ENCODE data around the gene CDR2L.

Gene CDR2L

DNA sequence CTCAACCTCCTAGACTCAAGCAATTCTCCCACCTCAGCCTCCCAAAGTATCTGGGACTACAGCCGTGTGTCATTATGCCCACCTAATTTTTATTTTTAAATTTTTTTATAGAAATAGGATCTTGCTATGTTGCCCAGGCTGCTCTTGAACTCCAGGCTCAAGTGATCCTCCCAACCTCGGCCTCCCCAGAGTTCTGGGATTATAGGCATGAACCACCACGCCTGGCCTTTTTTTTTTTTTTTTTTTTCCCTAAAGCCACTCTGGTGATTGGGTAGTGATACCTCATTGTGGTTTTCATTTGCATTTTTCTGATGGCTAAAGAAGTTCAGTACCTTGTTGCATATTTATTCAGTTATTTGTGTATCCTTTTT lies 1.2 kb upstream of the CDR2L start:
- H3K27me3 ChIP-seq (ENCODE audit: control insufficient read depth, low read length): peaks cover 53% of the 10 kb centered on the region
- H3K4me1 ChIP-seq (ENCODE audit: control insufficient read depth, low read length): peaks cover 22% of the 10 kb centered on the region
- no peaks in the 10 kb centered on the region for H3K79me2 ChIP-seq (ENCODE audit: control insufficient read depth, low read length)
- H3K27ac ChIP-seq (ENCODE audit: low read depth, low read length): no peak overlapping the region
- no peaks in the 10 kb centered on the region for H3F3A ChIP-seq (ENCODE audit: control insufficient read depth, insufficient read depth)
- H3K9me2 ChIP-seq (replicated peaks; ENCODE audit: control insufficient read depth, low read length): no peaks in the 10 kb centered on the region
- no peak overlapping the region for H3K4me2 ChIP-seq (ENCODE audit: low read length)
- H3K36me3 ChIP-seq (ENCODE audit: control insufficient read depth, low read length): no peaks in the 10 kb centered on the region
- H3K9me3 ChIP-seq (ENCODE audit: control insufficient read depth, insufficient read depth, low read length): no peaks in the 10 kb centered on the region
- H4K20me1 ChIP-seq (ENCODE audit: control insufficient read depth, insufficient read depth, low read depth, low read length): no peaks in the 10 kb centered on the region
- no peak for TF ChIP-seq EZH2phosphoT487 (IDR thresholded peaks at IDR 0.05; ENCODE audit: borderline replicate concordance, low read length)
- TF ChIP-seq, protein P1, sequence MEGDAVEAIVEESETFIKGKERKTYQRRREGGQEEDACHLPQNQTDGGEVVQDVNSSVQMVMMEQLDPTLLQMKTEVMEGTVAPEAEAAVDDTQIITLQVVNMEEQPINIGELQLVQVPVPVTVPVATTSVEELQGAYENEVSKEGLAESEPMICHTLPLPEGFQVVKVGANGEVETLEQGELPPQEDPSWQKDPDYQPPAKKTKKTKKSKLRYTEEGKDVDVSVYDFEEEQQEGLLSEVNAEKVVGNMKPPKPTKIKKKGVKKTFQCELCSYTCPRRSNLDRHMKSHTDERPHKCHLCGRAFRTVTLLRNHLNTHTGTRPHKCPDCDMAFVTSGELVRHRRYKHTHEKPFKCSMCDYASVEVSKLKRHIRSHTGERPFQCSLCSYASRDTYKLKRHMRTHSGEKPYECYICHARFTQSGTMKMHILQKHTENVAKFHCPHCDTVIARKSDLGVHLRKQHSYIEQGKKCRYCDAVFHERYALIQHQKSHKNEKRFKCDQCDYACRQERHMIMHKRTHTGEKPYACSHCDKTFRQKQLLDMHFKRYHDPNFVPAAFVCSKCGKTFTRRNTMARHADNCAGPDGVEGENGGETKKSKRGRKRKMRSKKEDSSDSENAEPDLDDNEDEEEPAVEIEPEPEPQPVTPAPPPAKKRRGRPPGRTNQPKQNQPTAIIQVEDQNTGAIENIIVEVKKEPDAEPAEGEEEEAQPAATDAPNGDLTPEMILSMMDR (IDR thresholded peaks at IDR 0.05; ENCODE audit: low read depth, low read length, poor library complexity, severe bottlenecking): no peak
- no peak overlapping the region for H3K4me3 ChIP-seq (ENCODE audit: low read length)

DNA sequence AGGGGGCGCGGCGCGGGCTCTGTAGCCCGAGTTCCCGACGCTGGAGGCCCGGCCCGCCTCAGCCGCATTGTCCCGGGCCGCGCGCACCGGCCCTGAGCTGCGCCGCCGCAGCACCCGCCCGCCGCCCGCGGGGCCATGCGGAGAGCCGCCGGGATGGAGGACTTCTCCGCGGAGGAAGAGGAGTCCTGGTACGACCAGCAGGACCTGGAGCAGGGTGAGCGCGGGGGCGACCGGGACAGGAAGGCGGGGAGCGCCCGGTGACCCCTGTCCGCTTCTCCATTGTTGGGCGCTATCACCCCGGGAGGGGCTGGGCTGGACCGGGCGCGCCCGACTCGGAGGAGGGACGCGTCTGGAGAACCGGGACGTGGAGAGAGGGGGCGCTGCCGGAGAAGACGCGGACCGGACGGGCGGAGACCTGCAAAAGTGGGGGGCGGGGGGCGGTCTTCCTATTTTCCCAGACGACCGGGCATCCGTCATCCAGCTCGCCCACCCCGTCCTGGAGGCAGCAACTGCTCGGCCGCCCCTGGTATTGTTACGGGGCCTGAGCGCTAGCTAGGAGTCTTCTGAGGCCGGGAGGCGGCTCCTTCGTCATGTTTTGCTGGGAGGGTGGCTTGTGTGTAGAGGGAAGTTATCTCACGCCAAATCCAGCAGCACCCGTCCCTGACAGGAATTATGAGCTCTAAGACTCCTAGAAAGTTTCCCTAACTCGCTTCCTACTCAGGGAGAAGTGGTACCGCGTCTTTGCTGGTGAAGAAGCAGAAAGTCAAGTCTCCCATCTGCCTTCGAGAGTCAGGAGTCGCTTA lies 678 bp downstream of the CDR2L start:
- Histone ChIP-seq H3K4me2 (ENCODE audit: low read length) (peak overlapping the region; percentile 78), H3K4me3 (ENCODE audit: low read length) (peak overlapping the region; percentile 70), H3K4me1 (ENCODE audit: control insufficient read depth, low read length) (peaks cover 17% of the 10 kb centered on the region), H3K79me2 (ENCODE audit: control insufficient read depth, low read length) (no peaks in the 10 kb centered on the region), H4K20me1 (ENCODE audit: control insufficient read depth, insufficient read depth, low read depth, low read length) (no peaks in the 10 kb centered on the region), H3K27ac (ENCODE audit: low read depth, low read length) (no peak overlapping the region), H3K9me3 (ENCODE audit: control insufficient read depth, insufficient read depth, low read length) (no peaks in the 10 kb centered on the region), H3F3A (ENCODE audit: control insufficient read depth, insufficient read depth) (no peaks in the 10 kb centered on the region), H3K9me2 (replicated peaks; ENCODE audit: control insufficient read depth, low read length) (no peaks in the 10 kb centered on the region), H3K36me3 (ENCODE audit: control insufficient read depth, low read length) (no peaks in the 10 kb centered on the region), H3K27me3 (ENCODE audit: control insufficient read depth, low read length) (peaks cover 42% of the 10 kb centered on the region)
- TF ChIP-seq EZH2phosphoT487 (IDR thresholded peaks at IDR 0.05; ENCODE audit: borderline replicate concordance, low read length): no peak; the same call in 1 of the 2 replicates
- TF ChIP-seq, protein P1 (IDR thresholded peaks at IDR 0.05; ENCODE audit: low read depth, low read length, poor library complexity, severe bottlenecking): no peak

DNA sequence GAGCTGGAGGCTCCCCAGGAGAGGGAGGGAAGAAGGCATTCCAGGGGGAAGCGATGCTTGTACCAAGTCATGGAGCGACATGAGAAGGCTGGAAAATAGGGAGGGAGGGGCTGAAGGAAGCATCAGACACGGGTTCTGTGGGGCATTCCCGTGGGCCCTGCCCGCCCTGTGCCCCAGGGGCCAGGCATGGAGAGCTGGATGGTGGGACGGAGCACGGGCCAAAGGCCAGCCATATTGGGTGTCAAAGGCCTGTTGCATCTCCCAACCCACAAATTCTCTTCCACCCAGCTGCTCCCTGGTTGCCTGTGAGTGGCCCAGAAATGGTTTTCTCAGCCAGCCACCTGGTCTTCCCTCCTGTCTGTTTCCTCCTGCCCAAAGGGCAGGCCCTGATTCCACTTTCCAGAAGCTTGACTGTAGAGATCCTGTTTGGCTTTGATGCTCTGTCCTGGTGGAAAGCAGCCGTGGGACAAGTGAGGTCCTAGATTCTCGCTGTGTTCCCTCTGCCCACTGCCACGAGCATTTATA lies 3.2 kb downstream of the CDR2L start:
- Histone ChIP-seq H3K79me2 (ENCODE audit: control insufficient read depth, low read length) (no peaks in the 10 kb centered on the region), H3K27ac (ENCODE audit: low read depth, low read length) (no peak overlapping the region)
- TF ChIP-seq, protein P1 (IDR thresholded peaks at IDR 0.05; ENCODE audit: low read depth, low read length, poor library complexity, severe bottlenecking): no peak
- no peak for TF ChIP-seq EZH2phosphoT487 (IDR thresholded peaks at IDR 0.05; ENCODE audit: borderline replicate concordance, low read length)

More for the DNA sequence above, 3.2 kb downstream of the CDR2L start:
- Histone ChIP-seq H4K20me1 (ENCODE audit: control insufficient read depth, insufficient read depth, low read depth, low read length) (no peaks in the 10 kb centered on the region), H3K4me2 (ENCODE audit: low read length) (no peak overlapping the region), H3K36me3 (ENCODE audit: control insufficient read depth, low read length) (no peaks in the 10 kb centered on the region), H3K4me3 (ENCODE audit: low read length) (no peak overlapping the region), H3F3A (ENCODE audit: control insufficient read depth, insufficient read depth) (no peaks in the 10 kb centered on the region), H3K9me3 (ENCODE audit: control insufficient read depth, insufficient read depth, low read length) (no peaks in the 10 kb centered on the region), H3K27me3 (ENCODE audit: control insufficient read depth, low read length) (peaks cover 31% of the 10 kb centered on the region), H3K9me2 (replicated peaks; ENCODE audit: control insufficient read depth, low read length) (no peaks in the 10 kb centered on the region), H3K4me1 (ENCODE audit: control insufficient read depth, low read length) (peaks cover 17% of the 10 kb centered on the region)

All from DOHH2 (cell line).